SK-N-SH (cell line): ENCODE results near the gene TSPAN4. TPM values are rescaled to one million over a fixed set of nuclear protein-coding genes. Genes with fewer than 3 reads are reported as not detected.

Experiments used
- CTCF ChIA-PET: fragments of 300-600, 350-600 bp; formaldehyde crosslinking; extraction: SDS; loops from one replicate; lab custom pipeline; 2021; lab: Yijun Ruan, JAX
- POLR2A ChIA-PET: fragments of 350-600 bp; sonication (Branson Sonifier 250); formaldehyde crosslinking; extraction: SDS; loops from one replicate; lab custom pipeline; 2020; ENCODE audit warnings: antibody characterized with exemption, inconsistent platforms; lab: Yijun Ruan, JAX
- DNase-seq: peaks from one replicate; pipeline ENCODE4 v3.0.0; 2012
- H2AFZ ChIP-seq: fragments of 200-600 bp; sonication (generic); 2 replicates; pipeline ENCODE4 v1.8.1; 2016; ENCODE audit warnings: antibody characterized with exemption, mild to moderate bottlenecking, low read depth
- H3F3A ChIP-seq: fragments of 200-600 bp; sonication (generic); replicated peaks from 2 replicates; pipeline ENCODE3; 2016; ENCODE audit warnings: antibody characterized with exemption, mild to moderate bottlenecking; ENCODE audit not compliant: insufficient read depth
- H3K27ac ChIP-seq, 2 experiments: fragments of 200-500 bp in 1 of 2; fragments of 200-600 bp in 1 of 2; sonication (Bioruptor generic) in 1 of 2; sonication (generic), shearing (Covaris generic) in 1 of 2; 2 replicates each; pipeline versions ENCODE4 v1.5.1 to v1.6.1; 2014 to 2016; ENCODE audit warnings: low read depth in 2 of 2, inconsistent platforms in 1 of 2, low read length in 1 of 2, mild to moderate bottlenecking in 1 of 2, mixed read lengths in 1 of 2
- H3K27me3 ChIP-seq: fragments of 200-600 bp; sonication (generic), shearing (Covaris generic); 2 replicates; pipeline ENCODE4 v1.6.1; 2016; ENCODE audit warnings: mixed run types; ENCODE audit not compliant: insufficient read depth
- H3K36me3 ChIP-seq, 2 experiments: fragments of 200-500 bp in 1 of 2; fragments of 200-600 bp in 1 of 2; sonication (Bioruptor generic) in 1 of 2; sonication (generic) in 1 of 2; replicated peaks in 1 of 2; 2 replicates each; pipeline versions ENCODE3 to v1.5.1; 2014 to 2016; ENCODE audit warnings: low read length in 1 of 2, mild to moderate bottlenecking in 1 of 2; ENCODE audit not compliant: insufficient read depth in 2 of 2, control insufficient read depth in 1 of 2
- H3K4me1 ChIP-seq, 2 experiments: fragments of 200-500 bp in 1 of 2; fragments of 200-600 bp in 1 of 2; sonication (Bioruptor generic) in 1 of 2; sonication (generic), shearing (Covaris generic) in 1 of 2; 2 replicates each; pipeline versions ENCODE4 v1.5.1 to v1.6.1; 2014 to 2016; ENCODE audit warnings: low read depth in 1 of 2, low read length in 1 of 2, mixed run types in 1 of 2; ENCODE audit not compliant: insufficient read depth in 2 of 2, control insufficient read depth in 1 of 2
- H3K4me2 ChIP-seq: fragments of 200-600 bp; sonication (generic), shearing (Covaris generic); 2 replicates; pipeline ENCODE4 v1.6.1; 2017; ENCODE audit warnings: mixed run types
- H3K4me3 ChIP-seq, 2 experiments: fragments of 200-500 bp in 1 of 2; fragments of 200-600 bp in 1 of 2; sonication (Bioruptor generic) in 1 of 2; sonication (generic), shearing (Covaris generic) in 1 of 2; 2 replicates each; pipeline versions ENCODE4 v1.5.1 to v1.8.1; 2014 to 2016; ENCODE audit warnings: low read depth in 2 of 2, inconsistent platforms in 1 of 2, low read length in 1 of 2, mild to moderate bottlenecking in 1 of 2, mixed read lengths in 1 of 2, moderate library complexity in 1 of 2
- H3K79me2 ChIP-seq: fragments of 200-600 bp; sonication (generic); 2 replicates; pipeline ENCODE4 v1.8.1; 2017; ENCODE audit warnings: mild to moderate bottlenecking; ENCODE audit not compliant: insufficient read depth
- H3K9ac ChIP-seq: fragments of 200-600 bp; sonication (generic); 2 replicates; pipeline ENCODE4 v1.6.1; 2017; ENCODE audit warnings: mixed run types
- H3K9me2 ChIP-seq: fragments of 200-600 bp; sonication (generic); 2 replicates; pipeline ENCODE4 v1.6.1; 2017; ENCODE audit warnings: mixed run types
- H3K9me3 ChIP-seq: fragments of 200-600 bp; sonication (generic); 2 replicates; pipeline ENCODE4 v1.6.1; 2017; ENCODE audit warnings: mixed run types, mild to moderate bottlenecking, moderate library complexity
- H4K20me1 ChIP-seq: fragments of 200-600 bp; sonication (generic); 2 replicates; pipeline ENCODE4 v1.6.1; 2017; ENCODE audit warnings: mild to moderate bottlenecking, mixed run types; ENCODE audit not compliant: insufficient read depth
- ELF1 ChIP-seq: IDR thresholded peaks from 2 replicates; pipeline ENCODE4 v1.4.0; 2012
- EP300 ChIP-seq, 2 experiments: IDR thresholded peaks; 2 replicates each; pipeline versions ENCODE4 v1.4.0 to v1.6.1; 2012; ENCODE audit warnings: borderline replicate concordance in 1 of 2, low read depth in 1 of 2, low read length in 1 of 2
- EZH2phosphoT487 ChIP-seq: fragments of 200-600 bp; sonication (generic); IDR thresholded peaks from 2 replicates; pipeline ENCODE4 v1.6.1; 2017; ENCODE audit warnings: low read depth, mixed run types, mild to moderate bottlenecking, antibody characterized with exemption, moderate library complexity, borderline replicate concordance
- FOSL2 ChIP-seq: IDR thresholded peaks from 2 replicates; pipeline ENCODE4 v1.4.0; 2012; ENCODE audit warnings: low read depth, mild to moderate bottlenecking, moderate library complexity, borderline replicate concordance
- FOXM1 ChIP-seq: IDR thresholded peaks from 2 replicates; pipeline ENCODE4 v1.4.0; 2012; ENCODE audit warnings: low read depth, mild to moderate bottlenecking
- GABPA ChIP-seq: IDR thresholded peaks from 2 replicates; pipeline ENCODE4 v1.4.0; 2012; ENCODE audit warnings: low read depth, mild to moderate bottlenecking
- GATA2 ChIP-seq: sonication (generic); formaldehyde crosslinking; IDR thresholded peaks from 2 replicates; pipeline ENCODE4 v1.5.0; 2020; ENCODE audit warnings: mild to moderate bottlenecking, missing genetic modification reagents
- MXI1 ChIP-seq: IDR thresholded peaks from 2 replicates; pipeline ENCODE4 v1.6.1; 2012; ENCODE audit warnings: mild to moderate bottlenecking, low read depth, low read length, improper control_type of control experiment
- NRF1 ChIP-seq: IDR thresholded peaks from 2 replicates; pipeline ENCODE4 v1.6.1; 2012; ENCODE audit warnings: low read depth, mild to moderate bottlenecking, low read length
- RAD21 ChIP-seq: IDR thresholded peaks from 2 replicates; pipeline ENCODE4 v1.6.1; 2012; ENCODE audit warnings: mild to moderate bottlenecking, low read length
- RCOR1 ChIP-seq: fragments of 150-350 bp; IDR thresholded peaks from 2 replicates; pipeline ENCODE4 v1.6.1; 2017; ENCODE audit warnings: antibody characterized with exemption, low read length
- RXRA ChIP-seq: IDR thresholded peaks from 2 replicates; pipeline ENCODE4 v1.4.0; 2012; ENCODE audit warnings: low read depth, mild to moderate bottlenecking, borderline replicate concordance
- TAF1 ChIP-seq: IDR thresholded peaks from 2 replicates; pipeline ENCODE4 v1.6.1; 2012; ENCODE audit warnings: low read depth, mild to moderate bottlenecking, low read length, moderate library complexity, borderline replicate concordance
- TEAD4 ChIP-seq: IDR thresholded peaks from 2 replicates; pipeline ENCODE4 v1.4.0; 2012; ENCODE audit warnings: mild to moderate bottlenecking, borderline replicate concordance; ENCODE audit not compliant: insufficient read depth
- YY1 ChIP-seq: IDR thresholded peaks from 2 replicates; pipeline ENCODE4 v1.4.0; 2012; ENCODE audit warnings: low read depth, mild to moderate bottlenecking
- WGBS: methylation state at CpG from one replicate; pipeline ENCODE4 v1.1.6; 2017; ENCODE audit warnings: low lambda C conversion rate; 5-methylcytosine and 5-hydroxymethylcytosine counted together
- polyA plus RNA-seq, 3 experiments: library from polyadenylated mRNA; depleted of rRNA; stranded (reverse); fragments of >200 nt; gene quantifications; 2 replicates each; pipeline ENCODE4 v1.2.3, GENCODE V29; 2012
- TF ChIP-seq, protein P1 (sequence below): IDR thresholded peaks from 2 replicates; pipeline ENCODE4 v1.4.0; 2012; ENCODE audit warnings: low read depth, borderline replicate concordance
- TF ChIP-seq, protein P2 (sequence below): fragments of 200-600 bp; sonication (generic); IDR thresholded peaks from 2 replicates; pipeline ENCODE4 v1.6.1; 2017; ENCODE audit warnings: antibody characterized with exemption, mild to moderate bottlenecking, moderate library complexity
- TF ChIP-seq, protein P3 (sequence below): fragments of 150-350 bp; IDR thresholded peaks from 2 replicates; pipeline ENCODE4 v1.6.1; 2017; ENCODE audit warnings: antibody characterized with exemption, low read length, low read depth, borderline replicate concordance
- TF ChIP-seq, protein P4 (sequence below): IDR thresholded peaks from 2 replicates; pipeline ENCODE4; 2012
- TF ChIP-seq, protein P5 (sequence below): IDR thresholded peaks from 2 replicates; pipeline ENCODE4 v1.4.0; 2012; ENCODE audit warnings: low read depth
- TF ChIP-seq, protein P6 (sequence below): IDR thresholded peaks from 2 replicates; pipeline ENCODE4 v1.4.0; 2012; ENCODE audit warnings: low read depth, borderline replicate concordance

Gene TSPAN4
- polyA plus RNA-seq, 1 of the 3 experiments (the other 2 are of a cell fraction): 226 TPM

DNA sequence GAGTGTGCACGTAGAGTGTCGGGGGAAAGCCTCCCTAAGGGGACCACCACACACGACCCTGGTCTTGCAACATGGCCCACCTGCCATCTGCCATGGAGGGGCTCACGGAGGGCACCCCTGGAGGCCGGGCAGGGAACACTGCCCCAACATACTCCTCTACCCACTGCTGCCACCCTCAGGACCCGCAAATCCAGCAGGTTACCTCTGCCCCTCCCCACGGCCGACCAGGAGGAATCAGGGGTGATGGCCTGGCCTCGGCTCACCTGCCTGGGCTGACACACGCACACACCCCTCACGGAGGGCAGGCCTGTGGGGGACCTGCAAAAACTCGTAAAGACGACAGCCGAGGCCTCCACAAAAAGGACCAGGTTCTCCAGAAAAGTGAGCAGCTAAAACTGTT, 37.8 kb downstream of the TSPAN4 start:
- 85% methylated on average over 10 of the region's 14 CpGs for WGBS
- H3F3A ChIP-seq: peaks cover 3% of the 10 kb centered on the region
- H3K27me3 ChIP-seq: no peaks in the 10 kb centered on the region
- H3K4me3 ChIP-seq: no peak overlapping the region
- H4K20me1 ChIP-seq: no peaks in the 10 kb centered on the region
- CTCF ChIA-PET: no interaction called here
- no peaks in the 10 kb centered on the region for H3K9me3 ChIP-seq
- no peak overlapping the region for H2AFZ ChIP-seq
- POLR2A ChIA-PET: no interaction called here
- no peak overlapping the region for H3K9ac ChIP-seq
- peaks cover 0 to 6% of the 10 kb centered on the region in 2 experiments for H3K36me3 ChIP-seq
- no peak for DNase-seq
- H3K27ac ChIP-seq: no peak overlapping the region
- peaks cover 0 to 2% of the 10 kb centered on the region in 2 experiments; a peak in 1 of 4 replicates for H3K4me1 ChIP-seq
- TF ChIP-seq, protein P1, sequence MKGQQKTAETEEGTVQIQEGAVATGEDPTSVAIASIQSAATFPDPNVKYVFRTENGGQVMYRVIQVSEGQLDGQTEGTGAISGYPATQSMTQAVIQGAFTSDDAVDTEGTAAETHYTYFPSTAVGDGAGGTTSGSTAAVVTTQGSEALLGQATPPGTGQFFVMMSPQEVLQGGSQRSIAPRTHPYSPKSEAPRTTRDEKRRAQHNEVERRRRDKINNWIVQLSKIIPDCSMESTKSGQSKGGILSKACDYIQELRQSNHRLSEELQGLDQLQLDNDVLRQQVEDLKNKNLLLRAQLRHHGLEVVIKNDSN: no peak
- TF ChIP-seq RCOR1 (no peak), EP300 (IDR thresholded peaks at IDR 0.05; ENCODE audit: borderline replicate concordance in 1 of 2, low read depth in 1 of 2, low read length in 1 of 2) (no peak), ELF1 (no peak), FOXM1 (no peak)
- TF ChIP-seq, protein P2, sequence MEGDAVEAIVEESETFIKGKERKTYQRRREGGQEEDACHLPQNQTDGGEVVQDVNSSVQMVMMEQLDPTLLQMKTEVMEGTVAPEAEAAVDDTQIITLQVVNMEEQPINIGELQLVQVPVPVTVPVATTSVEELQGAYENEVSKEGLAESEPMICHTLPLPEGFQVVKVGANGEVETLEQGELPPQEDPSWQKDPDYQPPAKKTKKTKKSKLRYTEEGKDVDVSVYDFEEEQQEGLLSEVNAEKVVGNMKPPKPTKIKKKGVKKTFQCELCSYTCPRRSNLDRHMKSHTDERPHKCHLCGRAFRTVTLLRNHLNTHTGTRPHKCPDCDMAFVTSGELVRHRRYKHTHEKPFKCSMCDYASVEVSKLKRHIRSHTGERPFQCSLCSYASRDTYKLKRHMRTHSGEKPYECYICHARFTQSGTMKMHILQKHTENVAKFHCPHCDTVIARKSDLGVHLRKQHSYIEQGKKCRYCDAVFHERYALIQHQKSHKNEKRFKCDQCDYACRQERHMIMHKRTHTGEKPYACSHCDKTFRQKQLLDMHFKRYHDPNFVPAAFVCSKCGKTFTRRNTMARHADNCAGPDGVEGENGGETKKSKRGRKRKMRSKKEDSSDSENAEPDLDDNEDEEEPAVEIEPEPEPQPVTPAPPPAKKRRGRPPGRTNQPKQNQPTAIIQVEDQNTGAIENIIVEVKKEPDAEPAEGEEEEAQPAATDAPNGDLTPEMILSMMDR: no peak
- H3K4me2 ChIP-seq: no peak overlapping the region
- H3K9me2 ChIP-seq: no peaks in the 10 kb centered on the region
- H3K79me2 ChIP-seq: no peaks in the 10 kb centered on the region

DNA sequence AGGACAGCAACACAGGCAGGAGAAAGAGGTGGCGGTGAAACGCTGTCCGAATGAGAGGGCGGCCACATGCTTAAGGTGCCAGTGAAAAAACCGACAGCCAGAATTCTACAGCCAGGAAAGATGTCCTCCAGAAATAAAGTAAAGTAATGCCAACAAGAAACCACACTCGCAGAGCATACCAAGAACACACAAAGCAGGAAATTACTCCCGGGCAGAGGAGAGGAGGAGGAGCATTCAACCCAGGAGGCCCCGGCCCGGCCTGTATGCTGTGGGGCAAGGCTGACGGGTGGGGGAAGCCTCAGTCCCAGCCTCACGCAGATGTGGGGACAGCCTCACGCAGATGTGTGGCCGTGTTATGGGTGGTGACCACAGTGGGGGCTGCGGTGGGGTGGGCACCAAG, 39.9 kb downstream of the TSPAN4 start:
- CTCF ChIA-PET: no interaction called here
- no peak for DNase-seq
- H3K9ac ChIP-seq: no peak overlapping the region
- TF ChIP-seq, protein P3, sequence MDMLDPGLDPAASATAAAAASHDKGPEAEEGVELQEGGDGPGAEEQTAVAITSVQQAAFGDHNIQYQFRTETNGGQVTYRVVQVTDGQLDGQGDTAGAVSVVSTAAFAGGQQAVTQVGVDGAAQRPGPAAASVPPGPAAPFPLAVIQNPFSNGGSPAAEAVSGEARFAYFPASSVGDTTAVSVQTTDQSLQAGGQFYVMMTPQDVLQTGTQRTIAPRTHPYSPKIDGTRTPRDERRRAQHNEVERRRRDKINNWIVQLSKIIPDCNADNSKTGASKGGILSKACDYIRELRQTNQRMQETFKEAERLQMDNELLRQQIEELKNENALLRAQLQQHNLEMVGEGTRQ: no peak
- TF ChIP-seq RAD21 (no peak), TEAD4 (no peak), GATA2 (CRISPR knock-in tag) (no peak), GABPA (no peak), MXI1 (no peak), YY1 (no peak), RXRA (no peak), EZH2phosphoT487 (no peak), ELF1 (no peak), FOSL2 (no peak), FOXM1 (no peak), TAF1 (no peak), NRF1 (no peak)
- TF ChIP-seq, protein P4, sequence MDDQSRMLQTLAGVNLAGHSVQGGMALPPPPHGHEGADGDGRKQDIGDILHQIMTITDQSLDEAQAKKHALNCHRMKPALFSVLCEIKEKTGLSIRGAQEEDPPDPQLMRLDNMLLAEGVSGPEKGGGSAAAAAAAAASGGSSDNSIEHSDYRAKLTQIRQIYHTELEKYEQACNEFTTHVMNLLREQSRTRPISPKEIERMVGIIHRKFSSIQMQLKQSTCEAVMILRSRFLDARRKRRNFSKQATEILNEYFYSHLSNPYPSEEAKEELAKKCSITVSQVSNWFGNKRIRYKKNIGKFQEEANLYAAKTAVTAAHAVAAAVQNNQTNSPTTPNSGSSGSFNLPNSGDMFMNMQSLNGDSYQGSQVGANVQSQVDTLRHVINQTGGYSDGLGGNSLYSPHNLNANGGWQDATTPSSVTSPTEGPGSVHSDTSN: no peak
- TF ChIP-seq, protein P5, sequence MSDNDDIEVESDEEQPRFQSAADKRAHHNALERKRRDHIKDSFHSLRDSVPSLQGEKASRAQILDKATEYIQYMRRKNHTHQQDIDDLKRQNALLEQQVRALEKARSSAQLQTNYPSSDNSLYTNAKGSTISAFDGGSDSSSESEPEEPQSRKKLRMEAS: no peak
- TF ChIP-seq, protein P1: no peak
- TF ChIP-seq, protein P6, sequence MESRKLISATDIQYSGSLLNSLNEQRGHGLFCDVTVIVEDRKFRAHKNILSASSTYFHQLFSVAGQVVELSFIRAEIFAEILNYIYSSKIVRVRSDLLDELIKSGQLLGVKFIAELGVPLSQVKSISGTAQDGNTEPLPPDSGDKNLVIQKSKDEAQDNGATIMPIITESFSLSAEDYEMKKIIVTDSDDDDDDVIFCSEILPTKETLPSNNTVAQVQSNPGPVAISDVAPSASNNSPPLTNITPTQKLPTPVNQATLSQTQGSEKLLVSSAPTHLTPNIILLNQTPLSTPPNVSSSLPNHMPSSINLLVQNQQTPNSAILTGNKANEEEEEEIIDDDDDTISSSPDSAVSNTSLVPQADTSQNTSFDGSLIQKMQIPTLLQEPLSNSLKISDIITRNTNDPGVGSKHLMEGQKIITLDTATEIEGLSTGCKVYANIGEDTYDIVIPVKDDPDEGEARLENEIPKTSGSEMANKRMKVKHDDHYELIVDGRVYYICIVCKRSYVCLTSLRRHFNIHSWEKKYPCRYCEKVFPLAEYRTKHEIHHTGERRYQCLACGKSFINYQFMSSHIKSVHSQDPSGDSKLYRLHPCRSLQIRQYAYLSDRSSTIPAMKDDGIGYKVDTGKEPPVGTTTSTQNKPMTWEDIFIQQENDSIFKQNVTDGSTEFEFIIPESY: no peak

More for the DNA sequence above, 39.9 kb downstream of the TSPAN4 start:
- Histone ChIP-seq H3K4me1 (no peaks in the 10 kb centered on the region), H3K4me3 (no peak overlapping the region), H3K9me3 (no peaks in the 10 kb centered on the region), H3K27me3 (no peaks in the 10 kb centered on the region), H3K27ac (no peak overlapping the region), H3K79me2 (no peaks in the 10 kb centered on the region), H3K9me2 (no peaks in the 10 kb centered on the region), H4K20me1 (no peaks in the 10 kb centered on the region), H3F3A (peaks cover 3% of the 10 kb centered on the region), H3K4me2 (no peak overlapping the region), H2AFZ (no peak overlapping the region), H3K36me3 (peaks cover 0 to 6% of the 10 kb centered on the region in 2 experiments)
- WGBS: 97% methylated on average over 12 of the region's 14 CpGs
- POLR2A ChIA-PET: no interaction called here
